Measurements from ENCODE around the gene BLTP1.

Gene BLTP1

GRCh38 chr4:122129061-122129460, 23.1 kb upstream of the BLTP1 start:
- Histone ChIP-seq H3K4me2 (ENCODE audit: low read length) (no peak overlapping the region), H3K9ac (no peak overlapping the region), H3K27me3 (ENCODE audit: control insufficient read depth, insufficient read depth, low read length) (no peaks in the 10 kb centered on the region), H3K4me1 (no peaks in the 10 kb centered on the region), H3K4me3 (ENCODE audit: low read depth, low read length) (no peak overlapping the region), H3K9me3 (ENCODE audit: control insufficient read depth, low read length) (no peaks in the 10 kb centered on the region), H2AFZ (no peak overlapping the region), H3K36me3 (ENCODE audit: control insufficient read depth, insufficient read depth, low read length) (no peaks in the 10 kb centered on the region), H3K27ac (no peak overlapping the region), H3K79me2 (no peaks in the 10 kb centered on the region)
- TF ChIP-seq, protein P1, sequence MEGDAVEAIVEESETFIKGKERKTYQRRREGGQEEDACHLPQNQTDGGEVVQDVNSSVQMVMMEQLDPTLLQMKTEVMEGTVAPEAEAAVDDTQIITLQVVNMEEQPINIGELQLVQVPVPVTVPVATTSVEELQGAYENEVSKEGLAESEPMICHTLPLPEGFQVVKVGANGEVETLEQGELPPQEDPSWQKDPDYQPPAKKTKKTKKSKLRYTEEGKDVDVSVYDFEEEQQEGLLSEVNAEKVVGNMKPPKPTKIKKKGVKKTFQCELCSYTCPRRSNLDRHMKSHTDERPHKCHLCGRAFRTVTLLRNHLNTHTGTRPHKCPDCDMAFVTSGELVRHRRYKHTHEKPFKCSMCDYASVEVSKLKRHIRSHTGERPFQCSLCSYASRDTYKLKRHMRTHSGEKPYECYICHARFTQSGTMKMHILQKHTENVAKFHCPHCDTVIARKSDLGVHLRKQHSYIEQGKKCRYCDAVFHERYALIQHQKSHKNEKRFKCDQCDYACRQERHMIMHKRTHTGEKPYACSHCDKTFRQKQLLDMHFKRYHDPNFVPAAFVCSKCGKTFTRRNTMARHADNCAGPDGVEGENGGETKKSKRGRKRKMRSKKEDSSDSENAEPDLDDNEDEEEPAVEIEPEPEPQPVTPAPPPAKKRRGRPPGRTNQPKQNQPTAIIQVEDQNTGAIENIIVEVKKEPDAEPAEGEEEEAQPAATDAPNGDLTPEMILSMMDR (IDR thresholded peaks at IDR 0.05): no peak

DNA sequence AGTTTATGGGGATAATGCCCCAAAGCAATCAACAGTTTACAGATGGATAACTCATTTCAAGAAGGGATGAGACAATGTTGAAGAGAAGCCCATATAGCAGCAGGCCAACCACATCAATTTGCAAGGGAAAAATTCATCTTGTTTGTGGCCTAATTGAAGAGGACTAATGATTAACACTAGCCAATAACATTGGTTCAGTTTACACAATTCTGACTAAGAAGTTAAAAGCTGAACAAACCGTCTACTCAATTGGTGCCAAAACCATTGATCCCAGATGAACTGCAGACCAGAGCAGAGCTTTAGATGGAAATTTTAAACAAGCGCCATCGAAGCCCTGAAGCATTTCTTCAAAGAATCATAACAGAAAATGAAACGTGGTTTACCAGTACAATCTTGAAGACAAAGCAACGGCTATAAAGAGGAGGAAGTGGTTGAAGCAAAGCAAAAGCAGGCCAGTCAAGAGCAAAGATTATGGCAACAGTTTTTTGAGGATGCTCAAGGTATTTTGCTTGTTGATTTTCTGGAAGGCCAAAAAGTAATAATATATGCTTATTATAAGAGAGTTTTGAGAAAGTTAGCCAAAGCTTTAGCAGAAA, 20.5 kb upstream of the BLTP1 start:
- H3K36me3 ChIP-seq (ENCODE audit: control insufficient read depth, insufficient read depth, low read length): no peaks in the 10 kb centered on the region
- no peak overlapping the region for H3K27ac ChIP-seq
- H2AFZ ChIP-seq: no peak overlapping the region
- H3K4me2 ChIP-seq (ENCODE audit: low read length): no peak overlapping the region
- no peak overlapping the region for H3K4me3 ChIP-seq (ENCODE audit: low read depth, low read length)
- H3K9ac ChIP-seq: no peak overlapping the region
- no peaks in the 10 kb centered on the region for H3K4me1 ChIP-seq
- TF ChIP-seq, protein P1 (IDR thresholded peaks at IDR 0.05): no peak
- no peaks in the 10 kb centered on the region for H3K79me2 ChIP-seq
- no peaks in the 10 kb centered on the region for H3K27me3 ChIP-seq (ENCODE audit: control insufficient read depth, insufficient read depth, low read length)
- no peaks in the 10 kb centered on the region for H3K9me3 ChIP-seq (ENCODE audit: control insufficient read depth, low read length)

- no peak overlapping the region for H3K4me2 ChIP-seq (ENCODE audit: low read length)
- TF ChIP-seq, protein P1 (IDR thresholded peaks at IDR 0.05): no peak
- no peaks in the 10 kb centered on the region for H3K4me1 ChIP-seq
- no peaks in the 10 kb centered on the region for H3K79me2 ChIP-seq
- no peak overlapping the region for H3K4me3 ChIP-seq (ENCODE audit: low read depth, low read length)
- no peak overlapping the region for H3K27ac ChIP-seq
- H3K36me3 ChIP-seq (ENCODE audit: control insufficient read depth, insufficient read depth, low read length): no peaks in the 10 kb centered on the region
- no peak overlapping the region for H2AFZ ChIP-seq
- no peaks in the 10 kb centered on the region for H3K27me3 ChIP-seq (ENCODE audit: control insufficient read depth, insufficient read depth, low read length)
- no peak overlapping the region for H3K9ac ChIP-seq
- no peaks in the 10 kb centered on the region for H3K9me3 ChIP-seq (ENCODE audit: control insufficient read depth, low read length)
Observed at GRCh38 chr4:122132891-122133290, 19.2 kb upstream of the BLTP1 start.

DNA sequence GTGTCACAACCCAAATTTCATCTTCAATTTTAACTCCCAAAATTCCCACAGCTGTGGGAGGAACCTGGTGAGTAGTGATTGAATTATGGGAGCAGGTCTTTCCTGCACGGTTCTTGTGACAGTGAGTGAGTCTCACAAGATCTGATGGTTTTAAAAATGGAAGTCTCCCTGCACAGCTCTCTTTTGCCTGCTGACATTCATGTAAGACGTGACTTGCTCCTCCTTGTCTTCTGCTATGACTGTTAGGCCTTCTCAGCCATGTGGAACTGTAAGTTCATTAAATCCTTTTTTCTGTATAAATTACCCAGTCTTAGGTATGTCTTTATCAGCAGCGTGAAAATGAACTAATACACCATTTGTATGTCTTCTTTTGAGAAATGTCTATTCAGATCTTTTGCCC, 13.0 kb upstream of the BLTP1 start:
- H3K4me1 ChIP-seq: no peaks in the 10 kb centered on the region
- no peak overlapping the region for H3K27ac ChIP-seq
- H3K9me3 ChIP-seq (ENCODE audit: control insufficient read depth, low read length): no peaks in the 10 kb centered on the region
- H3K79me2 ChIP-seq: no peaks in the 10 kb centered on the region
- H3K27me3 ChIP-seq (ENCODE audit: control insufficient read depth, insufficient read depth, low read length): no peaks in the 10 kb centered on the region
- no peak overlapping the region for H3K9ac ChIP-seq
- no peaks in the 10 kb centered on the region for H3K36me3 ChIP-seq (ENCODE audit: control insufficient read depth, insufficient read depth, low read length)
- TF ChIP-seq, protein P1 (IDR thresholded peaks at IDR 0.05): no peak
- H3K4me3 ChIP-seq (ENCODE audit: low read depth, low read length): no peak overlapping the region
- no peak overlapping the region for H2AFZ ChIP-seq
- H3K4me2 ChIP-seq (ENCODE audit: low read length): no peak overlapping the region

DNA sequence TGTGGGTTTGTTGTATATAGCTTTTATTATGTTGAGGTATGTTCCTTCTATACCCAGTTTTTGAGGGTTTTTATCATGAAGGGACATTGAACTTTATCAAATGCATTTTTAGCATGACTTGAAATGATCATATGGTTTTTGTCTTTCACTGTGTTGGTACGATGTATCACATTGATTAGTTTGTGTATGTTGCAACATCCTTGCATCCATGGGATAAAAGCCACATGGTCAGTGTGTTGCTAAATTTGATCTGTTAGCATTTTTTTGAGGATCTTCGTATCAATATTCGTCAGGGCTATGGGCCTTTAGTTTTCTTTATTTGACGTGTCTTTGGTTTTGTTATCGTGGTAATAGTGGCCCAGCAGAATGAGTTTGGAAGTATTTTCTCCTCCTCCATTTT, 11.3 kb upstream of the BLTP1 start:
- H3K4me3 ChIP-seq (ENCODE audit: low read depth, low read length): no peak overlapping the region
- H3K36me3 ChIP-seq (ENCODE audit: control insufficient read depth, insufficient read depth, low read length): no peaks in the 10 kb centered on the region
- TF ChIP-seq, protein P1 (IDR thresholded peaks at IDR 0.05): no peak
- no peaks in the 10 kb centered on the region for H3K79me2 ChIP-seq
- no peaks in the 10 kb centered on the region for H3K4me1 ChIP-seq
- H3K27me3 ChIP-seq (ENCODE audit: control insufficient read depth, insufficient read depth, low read length): no peaks in the 10 kb centered on the region
- H3K9me3 ChIP-seq (ENCODE audit: control insufficient read depth, low read length): no peaks in the 10 kb centered on the region
- H3K27ac ChIP-seq: no peak overlapping the region
- no peak overlapping the region for H3K4me2 ChIP-seq (ENCODE audit: low read length)
- no peak overlapping the region for H3K9ac ChIP-seq
- no peak overlapping the region for H2AFZ ChIP-seq

Measured in parathyroid adenoma (tissue), 2 donors.